ENCODE data around the gene FPR3.
"Not testable (repeated sequence)": the region's sequence is repeated elsewhere in the genome, so short reads cannot be mapped to it uniquely, and the experiment has no call there.

FPR3 gene, protein sequence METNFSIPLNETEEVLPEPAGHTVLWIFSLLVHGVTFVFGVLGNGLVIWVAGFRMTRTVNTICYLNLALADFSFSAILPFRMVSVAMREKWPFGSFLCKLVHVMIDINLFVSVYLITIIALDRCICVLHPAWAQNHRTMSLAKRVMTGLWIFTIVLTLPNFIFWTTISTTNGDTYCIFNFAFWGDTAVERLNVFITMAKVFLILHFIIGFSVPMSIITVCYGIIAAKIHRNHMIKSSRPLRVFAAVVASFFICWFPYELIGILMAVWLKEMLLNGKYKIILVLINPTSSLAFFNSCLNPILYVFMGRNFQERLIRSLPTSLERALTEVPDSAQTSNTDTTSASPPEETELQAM

GRCh38 chr19:51794885-51795490, at the start of gene FPR3:
Gene FPR3 (plus strand): TSS chr19:51795157. CDS start chr19:51823749, 28,592 bp downstream.
- no peak for FAIRE-seq

- no peak for FAIRE-seq
Observed at GRCh38 chr19:51746731-51747130, 48.2 kb upstream of the FPR3 start.

DNA sequence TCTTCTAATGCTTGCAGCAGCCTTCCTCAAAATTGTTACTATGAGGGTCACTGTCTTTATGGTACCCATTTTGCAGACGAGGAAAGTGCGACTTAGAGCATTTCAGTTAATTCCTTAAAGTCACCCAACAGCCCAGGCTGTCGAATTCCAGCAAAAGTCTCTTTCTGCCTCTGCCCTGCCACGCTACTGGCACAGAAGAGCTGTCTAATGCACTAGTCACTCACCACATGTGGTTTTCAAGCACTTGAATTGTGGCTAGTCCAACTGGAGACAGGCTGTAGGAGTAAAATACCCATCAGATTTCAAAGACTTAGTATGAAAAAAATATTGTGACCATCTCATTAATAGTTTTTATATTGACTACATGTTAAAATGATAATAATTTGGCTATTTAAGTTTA, 45.0 kb upstream of the FPR3 start:
- FAIRE-seq: no peak

DNA sequence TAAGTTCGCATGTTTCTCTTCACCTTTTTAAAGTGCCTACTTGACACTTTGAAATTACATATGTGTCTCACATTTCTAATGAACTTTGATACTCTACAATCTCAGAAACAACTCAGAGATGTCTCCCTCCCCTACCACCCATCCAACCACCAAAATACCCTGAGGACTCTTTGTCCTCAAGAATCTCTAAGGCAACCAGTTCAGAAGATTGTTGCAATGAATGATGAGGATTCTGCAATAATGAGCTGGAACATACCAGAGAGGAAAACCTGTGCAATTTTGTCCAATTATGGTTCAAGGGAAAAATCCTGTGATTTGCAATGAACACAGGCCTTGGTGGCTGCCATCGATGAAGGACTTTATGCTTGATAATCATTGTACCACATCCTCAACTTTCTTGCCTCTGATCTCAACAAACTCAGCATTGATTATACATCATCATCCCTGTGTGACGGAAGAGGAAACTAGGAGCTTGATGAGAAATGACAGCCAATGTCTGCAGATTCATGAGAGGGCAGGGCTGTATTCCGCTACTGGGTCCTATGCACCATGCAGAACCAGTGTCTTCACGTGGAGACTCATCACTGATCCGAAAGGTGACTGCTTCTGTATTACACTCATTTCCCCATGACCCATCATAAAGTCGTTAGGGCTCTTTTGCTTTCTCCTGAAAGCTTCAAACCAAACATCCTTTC, 44.4 kb upstream of the FPR3 start:
- no peak for FAIRE-seq

DNA sequence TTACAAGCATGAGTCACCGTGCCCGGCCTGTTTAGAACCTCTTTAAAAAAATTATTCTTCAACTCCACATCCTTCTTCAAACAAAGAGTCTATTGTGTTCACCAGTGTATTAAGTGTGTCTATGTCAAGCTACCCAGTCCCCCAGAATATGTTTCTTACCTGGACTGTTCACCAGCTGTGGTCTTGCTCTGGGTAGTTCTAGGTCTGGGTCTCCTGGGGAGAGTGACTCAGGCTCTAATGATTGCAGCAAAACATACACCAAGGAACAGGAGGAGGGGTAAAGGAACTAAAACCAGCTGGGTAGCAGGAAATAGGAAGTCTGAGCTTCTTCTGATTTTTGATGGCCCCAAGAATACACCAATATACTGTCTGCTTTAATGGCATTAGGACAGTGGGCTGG, 43.3 kb upstream of the FPR3 start, which contains the start of gene FPR1:
FPR1 (minus strand) TSS at position 224 of the 400 bp plus-strand sequence. CDS start 4,884 bp downstream, outside the sequence.
- no peak for FAIRE-seq

GRCh38 chr19:51754109-51754508, 40.8 kb upstream of the FPR3 start:
- FAIRE-seq: no peak

DNA sequence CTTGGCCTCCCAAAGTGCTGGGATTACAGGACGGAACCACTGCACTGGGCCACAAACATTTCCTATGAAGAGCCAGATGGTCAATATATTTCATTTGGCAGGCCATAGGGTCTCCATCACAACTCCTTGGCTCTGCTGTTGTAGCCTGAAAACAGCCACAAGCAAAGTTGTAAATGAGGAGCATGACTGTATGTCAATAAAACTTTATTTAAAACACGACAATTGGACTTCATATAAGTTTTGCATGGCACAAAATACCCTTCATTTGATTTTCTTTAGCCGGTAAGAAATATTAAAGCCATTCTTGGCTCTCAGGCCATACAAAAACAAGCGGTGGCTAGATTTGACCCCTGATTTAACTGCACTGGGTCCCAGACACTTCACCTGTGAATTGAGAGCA, 40.2 kb upstream of the FPR3 start:
- no peak for FAIRE-seq

- FAIRE-seq: no peak
Observed at GRCh38 chr19:51755571-51755970, 39.4 kb upstream of the FPR3 start.

DNA sequence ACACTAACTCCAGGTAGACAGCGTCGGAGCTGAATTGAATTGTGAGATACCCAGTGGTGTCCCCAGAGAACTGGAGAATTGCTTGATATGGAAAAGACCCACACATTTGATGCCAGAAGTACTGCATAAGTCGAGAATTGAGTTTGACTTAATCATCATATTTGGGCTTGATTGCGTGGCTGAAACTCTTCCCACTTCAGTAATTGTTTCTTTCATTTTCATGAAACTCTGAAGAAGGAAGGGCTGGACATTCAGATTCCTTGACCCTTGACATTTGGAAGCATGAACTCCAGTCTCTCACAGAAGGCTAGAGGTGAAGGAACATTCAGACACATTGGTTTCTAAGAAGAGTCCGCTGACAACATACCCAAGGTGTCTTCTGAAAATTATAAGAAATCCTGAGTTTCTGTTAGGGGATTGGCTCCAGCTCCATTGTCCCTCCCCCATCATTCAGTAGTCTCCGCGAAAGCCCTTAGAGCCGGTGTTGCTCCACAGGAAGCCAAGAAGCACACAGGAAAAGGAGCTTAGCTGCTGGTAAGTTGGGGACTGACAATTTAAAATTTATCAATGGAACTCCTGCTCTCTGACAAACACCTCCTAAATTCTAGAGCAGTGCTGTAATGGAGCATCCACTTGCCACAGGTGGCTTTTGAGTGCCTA, 34.1 kb upstream of the FPR3 start, which contains the start of gene FPR2:
FPR2 (plus strand) TSS at position 484 of the 660 bp plus-strand sequence. CDS start 7,479 bp downstream, outside the sequence.
- FAIRE-seq: no peak

GRCh38 chr19:51761696-51762095, 33.3 kb upstream of the FPR3 start:
- no peak for FAIRE-seq

DNA sequence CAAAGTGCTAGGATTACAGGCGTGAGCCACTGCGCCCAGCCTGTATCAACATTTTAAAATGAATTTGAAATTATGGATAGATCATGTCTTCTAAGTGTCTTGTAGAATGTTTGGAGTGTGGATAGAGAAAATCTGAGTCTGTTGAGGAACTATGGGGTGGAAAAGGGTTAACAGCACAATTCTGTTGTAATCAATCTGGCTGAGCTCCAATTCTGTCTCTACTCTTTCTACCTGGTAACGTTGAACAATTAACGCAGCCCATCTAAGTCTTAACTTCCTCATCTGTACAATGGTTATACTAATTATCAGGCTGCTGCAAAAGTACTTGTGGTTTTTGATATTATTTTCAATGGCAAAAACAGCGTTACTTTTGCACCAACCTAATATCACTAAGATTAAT, 29.9 kb upstream of the FPR3 start:
- FAIRE-seq: no peak

DNA sequence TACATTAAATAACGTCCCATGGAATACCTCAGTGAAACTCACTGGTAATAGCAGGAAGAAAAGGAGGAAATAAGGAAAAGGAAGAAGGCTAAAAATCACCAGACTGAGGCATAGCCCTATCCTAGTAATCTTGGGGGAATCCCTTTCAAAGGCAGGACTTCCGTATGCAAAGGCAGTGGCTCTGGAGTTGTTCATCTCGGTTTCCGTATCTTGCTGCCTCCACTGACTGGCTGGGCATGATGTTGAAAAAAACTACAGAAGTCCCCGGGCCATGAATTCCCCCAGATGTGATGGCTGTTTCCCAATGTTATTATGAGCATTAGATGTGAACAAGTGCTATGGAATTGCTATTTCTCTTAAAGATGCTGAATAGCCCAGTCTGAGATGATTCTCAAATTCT, 28.5 kb upstream of the FPR3 start:
- no peak for FAIRE-seq

- no peak for FAIRE-seq
Observed at GRCh38 chr19:51771376-51772130, 23.4 kb upstream of the FPR3 start.

DNA sequence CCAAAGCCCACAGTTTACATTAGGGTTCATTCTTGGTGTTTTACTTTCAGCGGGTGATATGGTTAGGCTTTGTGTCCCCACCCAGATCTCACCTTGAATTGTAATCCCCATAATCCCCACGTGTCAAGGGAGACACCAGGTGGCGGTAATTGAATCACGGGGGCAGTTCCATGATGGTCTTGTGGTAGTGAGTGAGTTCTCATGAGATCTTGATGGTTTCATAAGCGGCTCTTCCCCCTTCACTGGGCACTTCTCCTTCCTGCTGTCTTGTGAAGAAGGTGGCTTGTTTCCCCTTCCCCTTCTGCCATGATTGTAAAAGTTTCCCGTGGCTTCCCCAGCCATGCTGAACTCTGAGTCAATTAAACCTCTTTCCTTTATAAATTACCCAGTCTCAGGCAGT, 22.0 kb upstream of the FPR3 start:
- FAIRE-seq: no peak

DNA sequence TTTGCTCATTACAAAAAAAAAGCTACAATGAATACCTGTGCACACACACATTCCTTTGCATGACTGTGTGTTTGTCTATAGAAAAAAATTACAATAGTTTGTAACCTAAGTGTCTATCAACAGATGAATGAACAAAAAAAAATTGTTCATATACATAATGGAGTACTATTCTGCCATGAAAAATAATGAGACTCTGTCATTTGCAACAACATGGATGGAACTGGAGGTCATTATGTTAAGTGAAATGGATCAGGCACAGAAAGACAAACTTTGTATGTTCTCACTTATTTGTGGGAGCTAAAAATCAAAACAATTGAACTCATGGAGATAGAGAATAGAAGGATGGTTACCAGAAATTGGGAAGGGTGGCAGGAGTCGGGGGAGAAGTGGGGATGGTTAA, 18.4 kb upstream of the FPR3 start:
- FAIRE-seq: not testable (repeated sequence)

DNA sequence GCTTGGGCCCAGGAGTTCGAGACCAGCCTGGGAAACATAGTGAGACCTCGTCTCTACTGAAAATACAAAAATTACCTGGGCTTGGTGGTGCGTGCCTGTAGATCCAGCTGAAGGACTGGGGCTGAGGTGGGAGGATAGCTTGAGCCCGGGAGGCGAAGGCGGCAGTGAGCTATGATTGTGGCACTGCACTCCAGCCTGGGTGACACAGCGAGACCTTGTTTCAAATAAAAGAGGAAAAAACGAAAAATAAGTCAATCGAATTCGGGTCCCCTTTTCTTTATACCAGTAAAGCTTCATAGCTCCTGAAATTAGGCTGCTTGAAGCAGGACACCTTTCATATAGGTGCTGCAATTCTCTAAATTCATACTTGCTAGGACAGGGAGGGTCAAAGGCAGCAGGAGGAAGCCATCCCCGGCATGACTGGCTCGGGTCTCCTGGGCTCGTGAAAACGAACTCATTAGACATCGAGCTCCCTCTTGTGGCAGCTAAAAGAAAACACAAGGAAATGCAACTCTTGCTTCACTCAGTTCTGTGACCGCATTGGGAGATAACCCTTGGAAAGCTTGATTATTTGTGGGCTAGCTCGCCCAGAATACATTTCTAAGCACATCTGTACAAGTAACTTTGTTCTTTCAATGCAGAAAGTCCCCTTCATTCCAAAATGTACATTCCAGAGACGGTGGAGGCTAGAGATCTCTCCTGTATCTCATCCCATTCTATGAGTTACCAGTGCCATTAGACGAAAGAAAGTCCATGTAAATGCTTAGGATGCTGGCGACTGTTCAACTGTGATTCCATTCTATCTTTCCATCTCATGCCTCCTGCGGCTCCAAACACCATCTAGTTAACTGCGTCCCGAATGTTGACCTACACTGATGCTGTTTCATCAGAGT, 17.1 kb upstream of the FPR3 start:
- FAIRE-seq: peak; percentile 62

- no peak for FAIRE-seq
Observed at GRCh38 chr19:51779181-51779580, 15.8 kb upstream of the FPR3 start.

DNA sequence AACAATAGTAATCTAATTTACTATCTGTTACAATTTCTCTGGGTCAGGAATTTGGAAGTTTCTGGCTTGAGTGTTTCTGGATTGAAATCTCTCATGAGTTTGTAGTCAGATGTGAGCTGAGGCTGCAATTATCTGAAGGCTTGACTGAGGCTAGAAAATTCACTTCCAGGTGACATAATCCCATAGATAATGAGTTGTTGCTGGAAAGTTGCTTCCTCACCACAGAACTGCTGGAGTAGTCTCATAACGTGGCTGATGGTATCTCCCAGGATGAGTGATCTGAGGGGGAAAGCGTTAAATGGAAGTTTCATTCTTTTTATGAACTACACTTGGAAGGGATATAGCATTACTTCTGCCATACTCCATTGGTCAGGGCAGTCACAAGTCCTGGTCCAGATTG, 15.3 kb upstream of the FPR3 start:
- FAIRE-seq: no peak

GRCh38 chr19:51780270-51780669, 14.7 kb upstream of the FPR3 start:
- FAIRE-seq: no peak

DNA sequence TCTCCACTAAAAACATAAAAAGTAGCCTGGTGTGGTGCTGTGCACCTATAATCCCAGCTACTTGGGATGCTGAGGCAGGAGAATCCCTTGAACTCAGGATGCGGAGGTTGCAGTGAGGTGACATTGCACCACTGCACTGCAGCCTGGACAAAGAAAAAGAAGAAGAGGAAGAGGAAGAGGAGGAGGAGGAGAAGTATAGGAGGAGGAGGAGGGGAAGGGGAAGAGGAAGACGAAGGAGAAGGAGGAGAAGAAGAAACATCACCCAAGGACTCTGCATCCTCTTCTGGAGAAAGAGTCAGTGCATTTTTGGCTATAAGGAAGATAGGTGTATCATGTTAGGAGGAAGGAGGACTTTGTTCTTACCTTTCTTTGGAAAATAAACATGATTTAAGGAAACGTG, 13.0 kb upstream of the FPR3 start:
- FAIRE-seq: no peak

DNA sequence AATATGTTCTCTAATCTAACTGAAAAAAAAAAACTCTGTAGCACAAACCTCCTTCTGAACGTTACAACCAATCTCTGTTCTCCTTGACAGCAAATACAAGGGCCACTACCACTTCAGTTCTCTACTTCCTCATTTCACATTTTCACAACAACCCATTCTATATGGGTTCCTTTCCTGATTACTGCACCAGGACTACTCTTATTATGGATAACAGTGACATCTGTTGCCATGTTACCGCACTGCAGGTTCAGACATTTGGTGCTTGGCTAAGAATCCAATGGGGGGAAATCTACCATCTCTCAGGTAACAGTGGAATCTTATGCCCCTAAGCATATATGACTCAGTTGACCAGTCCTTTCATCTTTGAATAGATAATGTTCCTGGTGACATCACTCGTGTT, 11.6 kb upstream of the FPR3 start:
- FAIRE-seq: no peak

All from endometrium (tissue), 2 donors.